GM18867 (cell line): Measurements from ENCODE around the gene PLCL1.

ENCODE experiments used
- ATAC-seq: cut with Tn5 transposase; IDR thresholded peaks from one replicate; pipeline ENCODE4 v1.9.1; 2021; ENCODE audit warnings: mild to moderate bottlenecking, moderate library complexity; ENCODE audit not compliant: unreplicated experiment

PLCL1 gene

DNA sequence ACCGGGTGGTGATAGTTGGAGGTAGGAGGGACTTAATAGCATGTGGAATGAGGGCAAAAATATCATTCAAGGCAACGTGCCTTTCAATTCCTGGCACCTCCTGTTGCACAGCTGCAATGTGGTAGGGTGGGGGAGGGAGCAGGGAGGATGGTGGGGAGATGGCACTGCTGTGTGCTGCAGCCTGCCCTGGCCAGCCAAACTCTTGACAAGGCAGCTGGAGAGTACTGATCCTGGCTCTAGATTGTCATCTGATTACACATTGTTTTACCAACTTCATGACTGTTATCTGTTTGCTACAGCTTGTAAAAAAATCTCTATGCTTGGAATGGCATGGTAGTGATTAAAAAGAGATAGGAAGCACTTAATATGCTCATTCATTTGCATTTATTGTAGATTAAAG, 47.7 kb downstream of the PLCL1 start:
- ATAC-seq = no peak

DNA sequence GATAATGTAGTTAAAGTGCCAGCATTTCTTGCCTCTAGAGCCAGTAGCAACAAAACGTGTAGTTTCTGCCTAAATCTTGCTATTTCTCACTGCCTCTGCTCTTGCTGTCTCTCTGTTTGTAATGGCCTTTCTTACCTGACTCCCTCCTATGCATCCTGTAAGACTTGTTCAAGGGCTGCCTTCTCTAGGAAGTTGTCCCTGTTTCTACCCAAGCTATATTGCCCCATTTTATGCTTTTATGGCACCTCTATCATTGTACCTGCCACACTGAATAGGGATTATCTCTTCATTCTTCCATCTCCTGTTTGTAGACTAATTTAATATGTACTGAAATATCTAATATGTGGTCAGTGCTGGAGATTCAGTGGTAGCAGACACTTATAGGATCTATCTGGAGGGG, 49.2 kb downstream of the PLCL1 start:
- ATAC-seq = no peak

DNA sequence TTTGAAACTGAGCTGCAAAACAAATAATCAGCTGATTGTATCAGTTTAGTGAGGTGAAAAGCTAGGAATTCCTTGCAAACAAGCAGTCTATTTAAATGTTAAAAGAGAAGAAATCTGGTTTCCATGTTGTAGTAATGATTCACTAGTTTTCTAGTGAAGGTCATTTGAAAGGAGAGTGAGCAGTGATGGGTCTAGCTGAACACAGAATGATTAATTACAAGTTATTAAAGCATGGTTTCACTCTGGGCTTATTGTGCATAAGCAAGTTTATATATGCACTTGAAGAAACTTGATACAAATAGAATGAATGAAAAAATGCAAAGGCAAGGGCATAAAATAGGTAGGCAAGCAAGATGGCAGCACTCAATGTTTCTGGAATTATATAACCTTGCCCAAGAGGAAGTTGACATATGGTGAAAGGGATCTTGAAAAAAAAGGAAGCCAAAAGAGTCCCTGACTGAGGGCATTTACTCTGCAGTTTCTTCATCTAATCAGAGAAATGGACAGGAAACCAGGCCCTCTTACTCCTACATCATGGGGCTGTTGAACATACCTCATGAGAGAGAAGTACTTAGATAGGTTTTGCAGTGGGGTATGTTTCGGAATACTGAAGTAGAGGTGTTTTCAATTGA, 53.2 kb downstream of the PLCL1 start:
- ATAC-seq = no peak

DNA sequence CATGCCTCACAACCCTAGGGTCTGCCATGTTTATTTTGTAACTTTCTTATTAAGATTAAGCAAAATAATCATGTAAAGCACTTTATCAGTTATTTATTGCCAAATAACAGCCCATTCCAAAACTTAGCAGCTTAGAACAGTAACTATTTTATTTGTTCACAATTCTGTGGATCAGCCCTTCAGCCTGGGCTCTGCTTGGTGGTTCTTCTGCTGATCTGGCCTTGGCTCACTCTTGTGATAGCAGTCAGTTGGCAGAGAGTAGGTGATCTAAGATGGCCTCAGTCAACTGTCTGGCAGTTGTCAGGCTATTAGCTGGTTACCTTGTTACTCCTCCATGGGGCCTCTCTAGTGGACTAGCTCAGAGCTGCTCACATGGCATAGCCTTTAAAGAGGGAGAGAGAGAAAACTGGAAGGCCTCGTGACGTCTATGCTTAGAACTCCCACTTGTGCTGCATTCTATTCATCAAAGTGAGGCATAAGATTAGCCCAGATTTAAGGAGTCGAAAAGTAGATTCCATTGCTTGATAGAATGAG, 54.3 kb downstream of the PLCL1 start:
- no peak for ATAC-seq

DNA sequence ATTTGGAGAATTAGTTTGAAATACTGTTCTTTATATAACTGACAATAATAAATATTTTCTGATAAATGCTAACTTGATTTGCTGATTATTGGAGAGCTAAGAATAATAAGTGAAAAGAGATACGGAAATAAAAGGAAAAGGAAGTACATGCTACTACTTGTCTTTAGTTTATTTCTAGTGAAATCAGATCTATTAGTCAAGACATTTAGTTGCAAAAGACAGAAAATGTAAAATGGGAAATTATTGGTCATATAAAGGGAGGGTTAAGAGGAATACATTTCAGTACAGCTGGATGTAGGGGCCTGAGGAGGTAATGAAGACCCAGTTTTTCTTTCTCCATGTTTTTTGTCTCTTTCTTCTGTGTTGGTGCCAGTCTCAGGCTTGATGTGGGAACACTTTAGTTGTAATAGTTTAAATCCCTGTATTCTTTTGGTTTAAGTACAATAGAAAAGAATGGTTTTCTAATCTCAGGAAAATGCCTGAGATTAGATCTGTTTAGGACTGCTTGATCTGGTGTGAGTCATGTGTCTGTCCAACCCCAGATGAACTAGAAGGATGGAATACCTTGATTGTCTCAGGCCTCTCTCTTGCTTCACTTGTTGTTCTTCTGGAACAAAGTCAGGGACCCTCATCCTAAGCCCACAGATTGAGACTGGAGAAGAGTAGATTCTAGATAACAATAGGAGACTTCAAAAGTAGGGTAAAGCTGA, 58.0 kb downstream of the PLCL1 start:
- ATAC-seq = no peak

DNA sequence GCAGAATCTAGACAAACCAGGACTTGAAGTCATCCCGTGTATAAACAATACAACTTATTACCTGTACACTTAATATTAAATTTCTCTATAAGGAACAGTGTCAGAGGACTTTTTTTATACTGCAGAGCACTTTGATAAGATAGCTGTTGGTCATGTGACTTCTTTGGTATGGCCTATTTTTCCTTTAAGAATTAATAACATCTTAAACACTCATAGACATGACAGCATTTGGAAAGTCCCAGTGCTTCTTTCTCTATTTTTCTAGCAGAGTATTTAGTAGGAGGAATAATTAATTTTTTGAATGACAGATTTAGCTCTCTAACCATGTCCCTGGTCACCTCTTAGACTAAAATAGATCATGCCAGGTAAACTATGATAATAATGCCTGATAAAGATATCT, 59.4 kb downstream of the PLCL1 start:
- ATAC-seq = no peak

DNA sequence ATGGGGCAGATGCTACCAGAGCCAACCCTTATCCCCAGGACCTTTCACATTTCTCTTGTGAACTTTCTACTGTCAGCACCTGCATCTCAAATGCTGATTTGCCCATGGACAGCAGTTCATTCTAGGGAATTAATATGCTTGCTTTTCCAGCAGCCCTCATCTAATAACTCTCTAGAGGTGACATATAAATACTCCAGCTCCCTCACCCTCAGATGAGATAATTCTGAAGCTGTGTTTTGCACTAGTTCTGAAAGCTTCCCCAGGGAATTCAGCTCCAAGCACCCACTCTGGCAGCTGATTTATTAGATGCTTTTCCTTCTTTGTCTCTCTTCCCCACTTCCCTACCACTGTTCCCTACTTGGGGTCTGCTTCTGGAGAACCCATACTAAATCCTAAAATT, 62.1 kb downstream of the PLCL1 start:
- no peak for ATAC-seq

DNA sequence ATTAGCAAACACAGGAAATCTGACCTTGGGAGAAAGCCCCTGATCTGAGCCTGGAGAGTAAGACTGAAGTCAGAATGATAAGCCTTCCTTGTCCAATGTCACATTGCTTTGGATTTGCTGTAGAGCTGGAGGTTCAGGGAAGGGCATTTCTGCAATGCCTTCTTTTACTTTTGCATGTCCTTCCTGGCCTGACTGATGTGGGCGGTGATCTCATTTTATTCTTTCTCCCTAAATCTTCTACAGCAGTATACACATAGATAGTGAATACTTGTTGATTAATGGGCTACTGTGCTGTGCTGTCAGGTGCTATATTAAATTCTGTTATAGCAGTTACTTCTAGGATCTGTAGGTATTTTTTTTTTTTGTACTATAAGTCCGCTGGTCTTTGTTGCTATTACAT, 62.6 kb downstream of the PLCL1 start:
- ATAC-seq = no peak

DNA sequence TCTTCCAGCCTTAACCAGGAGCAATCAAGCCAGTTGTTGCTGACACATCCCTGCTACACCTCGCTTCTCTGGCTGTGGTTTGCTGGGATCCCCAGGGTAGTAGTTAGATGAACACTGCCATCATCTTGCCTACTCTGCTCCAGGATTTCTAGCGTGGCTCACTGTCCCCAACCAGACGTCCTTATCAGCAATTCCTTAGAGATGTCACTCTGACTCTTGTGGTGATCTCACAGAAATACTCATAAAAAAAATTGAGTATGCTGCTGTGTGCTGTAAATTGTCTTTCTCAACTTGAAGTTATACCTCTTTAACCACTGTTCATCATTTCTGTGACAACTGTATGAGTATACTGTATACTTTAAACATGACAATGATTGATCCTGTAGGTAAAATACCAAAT, 63.2 kb downstream of the PLCL1 start:
- no peak for ATAC-seq

DNA sequence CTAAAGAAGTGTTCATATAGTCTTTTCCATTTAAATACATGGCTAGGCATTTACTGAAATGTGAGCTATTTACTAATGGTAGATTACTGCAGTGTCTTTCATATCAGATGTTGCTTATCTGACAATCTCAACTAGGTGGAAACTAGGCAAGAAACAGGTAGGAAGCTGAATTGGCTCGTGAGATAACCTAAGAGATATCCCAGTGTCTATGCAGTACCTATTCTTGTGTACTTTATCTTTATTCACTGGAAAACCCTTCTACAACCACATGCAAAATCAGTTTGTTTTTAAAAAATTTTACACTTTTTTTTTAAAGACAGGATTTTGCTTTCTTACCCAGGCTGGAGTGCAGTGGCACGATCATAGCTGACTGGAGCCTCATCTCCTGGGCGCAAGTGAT, 63.8 kb downstream of the PLCL1 start:
- no peak for ATAC-seq

DNA sequence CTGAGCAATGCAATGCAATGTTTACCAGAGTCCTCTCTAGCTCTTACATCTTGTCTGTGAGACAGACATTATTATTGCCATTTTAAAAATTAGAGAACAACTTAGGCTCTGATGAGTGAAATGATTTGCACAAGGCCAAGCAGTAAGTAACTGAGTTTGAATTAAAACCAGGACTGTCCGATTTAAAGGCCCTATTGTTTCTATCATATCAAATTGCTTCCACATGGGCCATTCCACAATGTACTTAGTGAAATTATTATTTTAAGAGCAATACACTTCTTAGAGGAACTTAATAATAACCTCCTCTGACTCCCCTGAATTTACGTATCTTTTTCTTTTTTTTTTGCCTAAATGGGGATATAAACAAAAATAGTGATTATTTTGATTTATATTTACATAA, 64.6 kb downstream of the PLCL1 start:
- no peak for ATAC-seq

DNA sequence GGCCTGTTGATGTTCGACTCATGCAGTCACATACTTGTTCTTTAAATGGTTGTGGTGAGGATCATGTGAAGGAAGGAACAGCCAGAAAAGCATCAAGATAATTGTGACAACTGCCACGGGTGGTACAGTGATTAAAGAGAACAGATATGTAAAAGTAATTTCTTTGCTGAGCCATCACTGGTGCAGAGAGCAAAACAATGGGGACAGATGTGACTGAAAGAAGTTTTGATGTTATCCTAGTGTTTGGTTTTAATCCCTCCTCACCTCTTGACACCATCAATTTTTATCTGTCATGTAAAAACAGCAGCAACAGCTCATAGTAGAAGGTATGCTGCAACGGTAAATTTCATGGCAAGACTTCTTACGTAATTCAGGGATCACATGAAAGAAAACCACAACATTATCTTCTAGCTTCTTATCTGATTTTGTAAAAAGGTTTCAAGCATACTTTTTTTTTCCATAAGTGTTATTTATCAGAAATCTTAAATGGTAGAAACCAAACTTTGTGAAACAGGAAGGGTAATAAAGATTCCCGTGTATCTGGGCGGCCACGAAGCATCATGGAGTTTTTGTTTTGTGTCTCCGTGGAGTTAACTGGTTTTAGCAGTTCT, 65.2 kb downstream of the PLCL1 start:
- no peak for ATAC-seq

DNA sequence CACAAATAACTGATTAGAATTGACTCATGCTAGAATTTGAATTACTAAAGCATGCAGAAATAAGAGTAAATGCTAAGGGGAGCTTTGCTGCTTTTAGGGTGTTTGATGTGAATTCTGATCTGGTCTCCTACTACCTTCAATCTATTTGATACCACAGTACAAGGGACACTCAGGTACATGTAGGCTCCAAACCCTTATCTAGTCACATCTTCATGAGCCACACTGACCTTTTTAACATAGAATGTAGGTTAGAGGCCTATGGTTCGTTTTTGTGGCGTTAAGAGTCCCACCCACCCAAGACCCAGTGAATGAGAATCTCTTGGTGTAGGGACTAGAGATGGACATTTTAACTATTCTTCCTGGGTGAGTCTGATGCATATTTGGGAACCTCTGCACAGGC, 65.7 kb downstream of the PLCL1 start:
- ATAC-seq = no peak

DNA sequence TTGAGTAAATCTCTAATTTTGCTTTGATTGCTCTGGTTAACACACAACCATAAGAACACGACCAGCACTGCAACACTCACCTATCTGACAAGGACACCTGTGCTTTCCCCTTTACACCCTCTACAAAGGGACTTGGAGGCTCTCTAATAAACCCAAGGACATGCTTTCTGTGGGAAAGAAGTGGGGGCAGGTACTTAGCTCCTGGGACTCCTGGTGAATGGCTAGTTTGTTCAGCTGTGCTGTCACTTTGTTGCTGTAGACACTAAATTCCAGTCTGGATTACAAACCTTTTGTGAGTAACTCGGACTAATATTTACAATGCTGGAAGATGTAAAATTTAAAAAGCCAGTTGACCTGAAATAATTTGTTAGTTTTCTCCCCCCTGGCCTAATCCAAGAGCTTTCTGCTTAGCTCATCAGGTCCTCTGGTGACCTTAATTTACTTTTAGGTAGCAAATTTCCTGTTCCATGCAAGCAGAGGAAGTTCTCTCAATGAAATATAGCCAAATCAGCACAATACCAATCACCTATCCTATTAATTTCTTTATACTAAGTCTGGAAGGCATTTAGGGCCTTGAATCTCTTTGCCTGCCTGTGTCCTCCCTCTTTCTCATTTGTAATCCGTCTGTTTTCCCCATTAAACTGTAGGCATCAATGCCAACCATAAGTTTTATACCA, 67.5 kb downstream of the PLCL1 start:
- no peak for ATAC-seq

DNA sequence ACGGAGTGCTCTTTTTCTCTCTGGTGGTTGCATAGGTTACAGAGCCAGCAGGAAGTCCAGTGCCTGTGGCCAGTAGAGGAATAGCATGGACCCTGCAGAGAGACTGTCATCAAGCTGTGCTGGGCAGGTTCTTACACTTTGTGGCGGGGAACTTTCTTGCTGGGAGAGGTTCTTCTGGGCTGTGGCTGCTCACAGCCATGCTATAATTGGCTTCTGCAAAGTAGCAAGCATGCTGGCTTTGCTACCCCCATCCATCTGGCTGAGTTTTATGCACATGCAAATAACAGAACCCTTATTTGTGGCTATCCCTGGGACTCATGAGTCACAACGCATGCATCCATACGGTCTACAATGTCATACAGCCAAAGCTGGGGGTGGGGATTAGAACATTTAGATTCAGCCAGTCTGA, 68.9 kb downstream of the PLCL1 start:
- no peak for ATAC-seq

DNA sequence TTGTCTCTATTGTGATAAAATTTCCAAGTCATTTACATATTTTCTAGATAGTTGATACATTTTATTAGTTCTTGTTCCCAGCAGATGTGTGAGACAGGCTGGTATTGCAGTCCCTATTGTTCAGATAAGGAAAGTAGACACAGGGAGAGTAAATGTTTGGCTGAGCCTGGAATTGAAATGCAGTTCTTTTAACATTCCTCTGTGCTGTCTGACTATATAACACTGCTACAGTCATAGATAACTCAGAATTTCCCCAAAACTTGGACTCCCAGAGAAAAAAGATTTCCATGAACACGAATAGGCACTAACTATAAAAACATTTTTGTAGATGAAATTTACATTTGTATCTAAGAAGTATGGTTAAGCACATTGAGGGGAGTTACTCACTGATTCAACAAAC, 71.4 kb downstream of the PLCL1 start:
- no peak for ATAC-seq

DNA sequence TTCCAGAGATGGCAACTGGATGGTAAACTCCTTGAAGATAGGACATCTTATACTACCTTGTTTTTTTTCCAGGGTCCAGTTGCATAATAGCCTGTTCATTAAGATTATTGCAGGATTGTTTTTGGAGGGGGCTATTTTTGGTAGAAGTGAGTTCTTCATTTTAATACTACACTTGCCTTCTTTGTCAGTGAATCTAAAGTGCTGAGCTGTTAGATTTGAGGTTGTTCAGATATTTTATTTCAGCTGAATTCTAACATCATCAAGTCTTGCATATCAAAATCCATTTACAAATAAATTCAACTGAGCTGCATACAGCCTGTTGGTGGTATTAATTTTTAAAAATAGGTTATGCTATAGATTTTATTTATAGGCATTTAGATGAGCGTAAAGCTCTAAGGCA, 72.1 kb downstream of the PLCL1 start:
- ATAC-seq = no peak

DNA sequence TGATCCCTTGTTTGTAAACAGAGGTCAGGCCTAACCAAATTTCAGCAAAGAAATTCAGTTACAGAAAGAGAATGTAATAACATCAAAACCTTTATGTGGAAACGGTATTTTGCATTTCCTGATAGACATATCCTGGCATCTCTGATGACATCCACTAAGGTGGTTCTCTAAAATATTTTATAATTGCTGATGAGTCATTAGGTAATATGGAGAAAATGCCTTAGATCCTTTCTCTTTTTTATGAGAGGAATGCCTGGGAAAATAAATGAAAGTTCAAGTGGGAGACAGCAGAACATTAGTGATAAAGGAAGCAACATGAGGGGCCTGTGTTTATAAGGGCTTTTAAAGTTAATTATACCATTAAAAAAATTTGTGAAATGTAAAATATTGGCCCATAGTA, 72.6 kb downstream of the PLCL1 start:
- no peak for ATAC-seq

DNA sequence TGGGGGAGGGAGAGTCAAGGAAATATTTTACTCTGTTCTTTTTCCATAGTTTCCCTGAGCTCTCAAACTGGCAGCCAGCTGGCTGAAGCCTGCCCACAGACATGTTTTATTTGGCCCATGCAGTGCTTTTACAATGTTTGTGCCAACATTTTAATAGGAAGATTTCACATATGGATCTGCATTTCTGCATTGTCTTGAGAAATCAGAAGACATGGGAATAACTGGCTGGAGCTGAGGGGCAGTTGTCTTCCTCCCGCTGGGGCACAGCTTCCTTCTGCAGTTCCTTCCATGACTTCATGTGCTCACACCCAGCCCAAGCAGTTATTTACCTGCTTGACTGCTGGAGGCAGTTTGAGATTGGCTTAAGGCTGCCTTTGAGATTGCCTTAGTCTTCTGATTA, 74.4 kb downstream of the PLCL1 start:
- no peak for ATAC-seq

DNA sequence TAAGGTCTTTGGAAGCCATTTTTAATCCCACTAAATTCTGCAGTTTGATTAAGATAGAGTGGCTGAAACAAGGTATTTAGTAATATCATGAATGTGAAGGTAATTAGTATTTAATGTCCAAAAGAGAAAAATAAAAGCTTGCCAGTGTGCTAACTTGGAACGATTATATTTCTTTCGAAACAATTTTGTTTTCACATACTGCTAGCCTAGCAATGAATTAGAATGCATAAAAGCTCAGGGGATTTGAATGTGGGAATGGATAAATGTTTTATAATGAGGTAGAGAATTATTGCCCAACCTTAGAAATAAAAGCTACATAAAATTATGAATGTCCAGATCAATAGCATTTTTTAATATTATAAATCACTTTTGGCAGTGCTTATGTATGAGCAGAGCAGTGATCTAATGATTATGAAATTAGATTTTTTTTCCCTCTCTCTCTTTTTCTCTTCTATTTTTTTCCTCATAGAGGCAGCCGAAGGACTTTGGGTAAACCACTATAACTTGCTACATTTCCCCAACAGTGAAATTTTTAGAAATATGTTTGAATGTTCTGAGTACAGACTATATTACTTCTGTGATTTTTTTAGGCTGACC, 75.5 kb downstream of the PLCL1 start:
- ATAC-seq = no peak

DNA sequence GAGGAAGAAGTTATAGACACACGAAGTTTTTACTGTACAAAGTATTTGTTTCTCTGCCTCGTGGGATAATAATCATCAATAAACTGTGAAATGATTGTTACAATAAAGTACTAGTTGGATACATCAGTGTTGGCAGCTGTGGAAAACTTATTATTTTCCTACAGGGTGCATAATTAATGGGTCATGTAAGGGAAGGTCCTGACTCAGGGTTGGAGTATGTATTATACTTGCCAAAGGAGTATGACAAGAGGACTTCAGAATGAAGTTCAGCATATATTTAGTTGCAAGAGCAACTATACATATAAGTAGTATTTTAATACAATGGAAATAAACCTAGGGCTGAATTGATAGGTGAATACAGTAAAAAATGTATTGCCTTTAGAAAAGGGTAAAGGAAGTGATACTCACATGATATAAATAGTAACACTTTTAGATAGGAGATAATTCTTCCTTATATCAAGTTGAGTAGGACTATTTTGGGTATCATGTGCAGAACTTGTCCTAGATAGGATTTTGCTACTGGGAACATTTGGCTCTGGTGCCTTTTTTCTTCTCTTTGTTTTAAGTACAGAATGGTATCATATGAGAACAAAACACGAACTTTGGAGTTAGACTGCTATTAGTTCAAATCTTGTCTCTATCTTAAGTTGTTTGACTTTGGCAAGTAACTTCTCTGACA, 79.1 kb downstream of the PLCL1 start:
- no peak for ATAC-seq
